Mononuclear cell (primary cell): ENCODE data around the gene DSCAM. TPM values are rescaled to one million over a fixed set of nuclear protein-coding genes. Genes with fewer than 3 reads are reported as not detected.

ENCODE experiments used
- H3K27me3 ChIP-seq: 2 replicates; pipeline ENCODE4 v1.6.0; 2011; ENCODE audit warnings: low read length, control low read depth; ENCODE audit not compliant: insufficient read depth
- H3K4me1 ChIP-seq: 2 replicates; pipeline ENCODE4 v1.5.1; 2011; ENCODE audit warnings: mild to moderate bottlenecking, low read length, control low read depth; ENCODE audit not compliant: insufficient read depth
- H3K4me3 ChIP-seq: 2 replicates; pipeline ENCODE4 v1.5.1; 2011; ENCODE audit warnings: mild to moderate bottlenecking, low read length, moderate library complexity
- H3K9me3 ChIP-seq: 2 replicates; pipeline ENCODE4 v1.5.1; 2011; ENCODE audit warnings: low read depth, mild to moderate bottlenecking, control low read depth, low read length
- total RNA-seq: library from RNA; depleted of rRNA; stranded (reverse); fragments of >200 nt; gene quantifications from one replicate; pipeline ENCODE4 v1.2.3, GENCODE V29; 2012

The DSCAM gene
- total RNA-seq, 1 donor, result not detected

GRCh38 chr21:40845441-40845995, 1.4 kb downstream of the DSCAM start:
- Histone ChIP-seq H3K9me3 (no peaks in the 10 kb centered on the region), H3K4me1 (no peaks in the 10 kb centered on the region), H3K4me3 (no peak overlapping the region), H3K27me3 (peaks cover 42% of the 10 kb centered on the region)

- H3K9me3 ChIP-seq, result no peaks in the 10 kb centered on the region
- H3K4me3 ChIP-seq, result no peak overlapping the region
- peaks cover 44% of the 10 kb centered on the region for H3K27me3 ChIP-seq
- H3K4me1 ChIP-seq, result no peaks in the 10 kb centered on the region
These were observed 2.0 kb downstream of the DSCAM start for GRCh38 chr21:40844935-40845334.

- H3K4me1 ChIP-seq, result no peaks in the 10 kb centered on the region
- H3K4me3 ChIP-seq, result no peak overlapping the region
- H3K9me3 ChIP-seq, result no peaks in the 10 kb centered on the region
- peaks cover 34% of the 10 kb centered on the region for H3K27me3 ChIP-seq
These were observed 4.8 kb downstream of the DSCAM start for GRCh38 chr21:40842197-40842552.

GRCh38 chr21:40841524-40842196, 5.3 kb downstream of the DSCAM start:
- H3K9me3 ChIP-seq, result no peaks in the 10 kb centered on the region
- H3K4me1 ChIP-seq, result no peaks in the 10 kb centered on the region
- no peak overlapping the region for H3K4me3 ChIP-seq
- peaks cover 31% of the 10 kb centered on the region for H3K27me3 ChIP-seq

- H3K9me3 ChIP-seq, result no peaks in the 10 kb centered on the region
- no peak overlapping the region for H3K4me3 ChIP-seq
- H3K27me3 ChIP-seq, result peaks cover 24% of the 10 kb centered on the region
- no peaks in the 10 kb centered on the region for H3K4me1 ChIP-seq
These were observed 6.4 kb downstream of the DSCAM start for GRCh38 chr21:40840401-40841125.

- no peak overlapping the region for H3K4me3 ChIP-seq
- H3K27me3 ChIP-seq, result peaks cover 14% of the 10 kb centered on the region
- H3K9me3 ChIP-seq, result no peaks in the 10 kb centered on the region
- no peaks in the 10 kb centered on the region for H3K4me1 ChIP-seq
These were observed 7.4 kb downstream of the DSCAM start for GRCh38 chr21:40839521-40839920.

GRCh38 chr21:40837456-40837855, 9.5 kb downstream of the DSCAM start:
- no peaks in the 10 kb centered on the region for H3K9me3 ChIP-seq
- no peak overlapping the region for H3K4me3 ChIP-seq
- no peaks in the 10 kb centered on the region for H3K4me1 ChIP-seq
- H3K27me3 ChIP-seq, result peaks cover 3% of the 10 kb centered on the region

GRCh38 chr21:40835184-40835694, 11.7 kb downstream of the DSCAM start:
- Histone ChIP-seq H3K27me3 (peaks cover under 1% of the 10 kb centered on the region), H3K4me3 (no peak overlapping the region), H3K4me1 (no peaks in the 10 kb centered on the region), H3K9me3 (no peaks in the 10 kb centered on the region)

- Histone ChIP-seq H3K9me3 (no peaks in the 10 kb centered on the region), H3K4me3 (no peak overlapping the region), H3K27me3 (no peaks in the 10 kb centered on the region)
These were observed 13.8 kb downstream of the DSCAM start for GRCh38 chr21:40833184-40833583.

GRCh38 chr21:40832316-40832715, 14.6 kb downstream of the DSCAM start:
- H3K27me3 ChIP-seq, result no peaks in the 10 kb centered on the region
- no peak overlapping the region for H3K4me3 ChIP-seq
- no peaks in the 10 kb centered on the region for H3K4me1 ChIP-seq
- no peaks in the 10 kb centered on the region for H3K9me3 ChIP-seq

More at GRCh38 chr21:40833184-40833583, 13.8 kb downstream of the DSCAM start:
- no peaks in the 10 kb centered on the region for H3K4me1 ChIP-seq

- no peaks in the 10 kb centered on the region for H3K4me1 ChIP-seq
- H3K4me3 ChIP-seq, result no peak overlapping the region
- H3K9me3 ChIP-seq, result no peaks in the 10 kb centered on the region
These were observed 16.1 kb downstream of the DSCAM start for GRCh38 chr21:40830836-40831235.

GRCh38 chr21:40829791-40830190, 17.2 kb downstream of the DSCAM start:
- no peaks in the 10 kb centered on the region for H3K4me1 ChIP-seq
- no peak overlapping the region for H3K4me3 ChIP-seq
- no peaks in the 10 kb centered on the region for H3K27me3 ChIP-seq
- H3K9me3 ChIP-seq, result no peaks in the 10 kb centered on the region

More at GRCh38 chr21:40830836-40831235, 16.1 kb downstream of the DSCAM start:
- H3K27me3 ChIP-seq, result no peaks in the 10 kb centered on the region

GRCh38 chr21:40829308-40829707, 17.6 kb downstream of the DSCAM start:
- H3K4me3 ChIP-seq, result no peak overlapping the region
- no peaks in the 10 kb centered on the region for H3K27me3 ChIP-seq
- H3K4me1 ChIP-seq, result no peaks in the 10 kb centered on the region
- H3K9me3 ChIP-seq, result no peaks in the 10 kb centered on the region

GRCh38 chr21:40827509-40827908, 19.4 kb downstream of the DSCAM start:
- Histone ChIP-seq H3K27me3 (no peaks in the 10 kb centered on the region), H3K4me3 (no peak overlapping the region)

GRCh38 chr21:40819071-40819900, 27.7 kb downstream of the DSCAM start:
- Histone ChIP-seq H3K4me3 (no peak overlapping the region), H3K9me3 (no peaks in the 10 kb centered on the region), H3K27me3 (no peaks in the 10 kb centered on the region)

More at GRCh38 chr21:40827509-40827908, 19.4 kb downstream of the DSCAM start:
- no peaks in the 10 kb centered on the region for H3K9me3 ChIP-seq
- no peaks in the 10 kb centered on the region for H3K4me1 ChIP-seq

More at GRCh38 chr21:40819071-40819900, 27.7 kb downstream of the DSCAM start:
- H3K4me1 ChIP-seq, result no peaks in the 10 kb centered on the region
